GM19025 (cell line): Measurements from ENCODE around the gene ISG20.

Experiments
- ATAC-seq: cut with Tn5 transposase; IDR thresholded peaks from one replicate; pipeline ENCODE4 v1.9.1; 2021; ENCODE audit warnings: mild to moderate bottlenecking, low read depth, moderate library complexity; ENCODE audit not compliant: unreplicated experiment

The ISG20 gene

DNA sequence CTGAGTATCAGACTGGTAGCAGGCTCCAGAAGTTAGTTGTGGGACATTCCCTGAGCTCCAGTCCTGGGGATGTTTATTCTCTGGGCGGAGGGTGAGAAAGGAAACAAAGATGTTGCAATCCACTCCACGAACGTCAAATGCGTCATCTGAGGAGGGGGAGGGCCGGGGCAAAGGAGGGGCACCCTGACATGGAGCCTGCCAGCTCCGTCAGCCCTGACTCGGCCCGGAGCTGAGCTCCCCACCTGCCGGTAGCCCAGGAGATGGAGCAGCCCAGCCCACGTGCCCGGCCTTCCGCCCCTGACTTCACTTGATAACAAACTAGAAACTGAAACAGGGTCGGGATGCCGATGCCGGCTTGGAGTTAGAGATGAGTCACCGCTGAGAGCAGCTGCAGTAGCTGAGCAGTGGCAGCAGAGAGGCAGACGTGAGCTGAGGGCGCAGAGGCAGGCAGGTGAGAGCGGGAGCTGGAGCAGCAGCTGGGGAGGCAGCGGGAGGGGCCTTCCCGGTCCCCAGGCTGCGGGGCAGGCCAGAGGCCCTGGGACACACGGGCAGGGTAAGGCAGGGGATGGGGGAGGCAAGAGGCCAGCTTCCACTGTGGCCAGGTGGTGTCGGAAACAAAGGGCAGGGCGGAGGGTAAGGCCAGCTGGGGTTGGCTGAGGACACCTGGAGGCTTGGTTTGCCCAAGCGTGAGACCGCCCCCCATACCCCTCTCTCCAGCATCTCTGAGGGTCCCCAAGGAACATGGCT is at the start of gene ISG20:
TSS of gene ISG20 (plus strand) at position 391 of the 747 bp plus-strand sequence. CDS start at position 742, 351 bp downstream.
- ATAC-seq, result peak; percentile 67

DNA sequence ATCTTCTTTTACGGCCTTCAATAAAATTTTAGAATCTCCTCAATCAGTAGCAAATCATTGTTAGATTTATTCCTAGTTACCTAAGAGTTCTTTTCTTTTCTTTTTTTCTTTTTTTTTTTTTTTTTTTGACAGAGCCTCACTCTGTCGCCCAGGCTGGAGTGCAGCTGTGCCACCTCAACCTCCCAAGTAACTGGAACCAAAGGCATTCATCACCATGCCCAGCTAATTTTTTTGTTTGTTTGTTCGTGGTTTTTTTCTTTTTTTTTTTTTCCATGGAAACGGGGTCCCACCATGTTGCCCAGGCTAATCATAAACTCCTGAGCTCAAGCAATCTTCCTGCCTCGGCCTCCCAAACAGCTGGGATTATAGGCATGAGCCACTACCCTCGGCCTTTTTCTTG is 48.1 kb upstream of the ISG20 start:
- no peak for ATAC-seq

DNA sequence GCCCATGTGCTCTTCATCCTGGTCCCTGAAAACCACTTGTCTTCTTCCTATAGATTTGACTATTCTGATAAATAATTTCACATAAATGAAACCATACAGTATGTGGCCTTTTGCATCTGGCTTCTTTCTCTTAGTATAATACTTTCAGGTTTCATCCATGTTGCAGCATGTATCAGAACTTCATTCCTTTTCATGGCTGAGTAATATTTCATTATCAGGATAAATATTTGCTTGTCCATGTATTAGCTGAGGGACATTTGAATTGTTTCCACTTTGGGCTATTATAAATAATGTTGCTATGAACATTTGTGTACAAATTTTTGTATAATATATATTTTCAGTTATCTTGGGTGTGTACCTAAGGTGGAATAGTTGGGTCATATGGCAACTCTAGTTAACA is 47.4 kb upstream of the ISG20 start:
- no peak for ATAC-seq

DNA sequence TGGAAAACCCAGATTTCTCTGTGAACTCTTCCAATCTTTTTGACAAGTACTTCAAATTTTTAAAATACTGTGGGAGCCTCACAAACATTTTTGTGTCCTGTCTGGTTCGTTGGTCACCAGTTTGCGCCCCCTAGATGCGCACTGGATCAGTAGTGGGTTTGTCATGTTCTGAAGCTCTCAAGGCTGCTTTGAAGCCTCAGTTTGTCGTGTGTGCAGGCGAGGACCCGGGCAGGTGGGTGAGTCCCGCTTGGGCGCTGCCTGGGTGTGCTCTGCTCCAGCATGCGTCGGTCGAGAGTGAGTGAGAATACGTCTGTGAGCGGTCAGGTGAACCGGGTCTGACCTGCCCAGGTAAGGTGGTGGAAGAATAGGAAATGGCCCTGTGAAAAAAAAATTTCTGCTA is 34.9 kb upstream of the ISG20 start:
- no peak for ATAC-seq

DNA sequence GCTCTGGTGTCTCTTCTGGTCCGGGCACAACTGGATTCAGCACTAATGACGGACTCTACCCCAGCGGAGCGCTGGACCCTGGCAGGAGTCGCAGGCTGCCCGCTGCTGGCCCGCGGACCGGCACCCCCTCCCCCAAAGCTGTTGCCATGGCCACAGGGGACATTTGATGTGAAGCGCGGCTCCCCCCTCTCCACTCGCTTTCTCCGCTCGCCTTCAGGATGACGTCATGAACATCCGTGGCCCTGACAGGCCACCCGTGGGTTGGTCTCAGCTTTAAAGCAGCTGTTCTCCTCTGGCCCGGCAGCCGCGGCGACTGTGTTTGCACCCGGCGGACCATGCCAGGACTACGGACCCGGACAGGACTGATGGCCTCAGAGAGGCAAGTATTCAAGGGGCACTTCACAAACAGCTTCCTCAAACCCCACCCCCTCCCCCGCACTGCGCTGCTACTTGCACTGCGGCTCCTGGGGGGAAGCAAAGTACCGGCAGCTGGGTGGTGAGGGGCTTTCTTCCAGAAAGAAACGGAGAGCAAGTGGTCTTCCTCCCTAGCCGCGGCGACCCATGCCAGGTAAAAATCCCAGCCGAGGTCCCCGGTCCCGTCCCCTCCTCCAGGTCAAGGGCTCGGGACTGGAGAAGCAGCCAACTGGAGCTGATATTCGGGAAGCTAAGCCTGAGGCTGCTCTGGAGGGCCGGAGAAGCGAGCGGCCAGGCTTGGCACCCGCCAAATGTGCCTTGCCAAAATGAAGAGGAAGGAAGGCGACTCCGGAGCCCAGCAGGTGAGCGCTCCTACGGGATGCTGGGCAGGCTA is 34.2 kb upstream of the ISG20 start:
- ATAC-seq, result no peak

DNA sequence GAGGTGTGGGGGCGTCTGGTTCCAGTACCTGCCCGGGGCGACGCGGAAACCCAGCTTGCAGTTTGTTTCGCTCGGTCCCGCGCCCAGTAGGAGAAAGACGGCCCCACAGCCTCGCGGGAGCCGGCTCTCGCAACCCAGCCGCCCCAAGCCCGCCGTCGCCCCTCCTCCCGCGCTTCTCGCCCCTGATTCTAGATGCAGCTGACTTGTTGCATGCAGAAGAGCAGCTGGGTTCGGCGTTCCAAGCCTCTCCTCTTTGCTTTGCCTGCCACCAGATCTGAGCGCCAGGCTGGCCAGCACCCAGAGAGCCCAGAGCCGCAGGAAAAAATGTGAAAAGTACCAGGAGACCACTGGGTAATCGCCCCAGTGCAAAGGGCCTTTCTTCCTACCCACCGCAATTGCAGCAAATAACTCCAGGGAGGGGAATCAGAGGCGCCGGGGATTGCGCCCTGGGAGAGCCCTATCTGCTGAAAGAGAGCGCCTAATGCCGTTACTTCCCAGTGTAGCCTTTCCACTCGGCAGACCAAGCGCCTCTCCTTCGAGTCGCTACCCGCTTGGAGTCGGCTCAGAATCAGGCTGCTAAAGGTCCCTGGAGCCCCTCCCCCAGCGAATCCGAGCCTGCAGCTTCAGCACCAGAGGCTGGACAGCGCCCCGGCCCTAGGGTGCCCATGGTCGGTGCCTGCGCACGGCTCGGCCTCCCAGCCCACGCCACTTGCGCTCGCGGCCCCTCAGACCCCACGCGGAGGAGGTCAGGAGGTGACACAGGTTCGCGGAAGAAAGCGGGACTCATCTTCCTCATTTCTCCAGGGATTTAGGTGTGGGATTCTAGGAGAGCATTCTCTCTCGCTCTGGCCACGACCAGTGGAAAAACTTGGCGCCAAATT is 33.4 kb upstream of the ISG20 start:
- no peak for ATAC-seq

DNA sequence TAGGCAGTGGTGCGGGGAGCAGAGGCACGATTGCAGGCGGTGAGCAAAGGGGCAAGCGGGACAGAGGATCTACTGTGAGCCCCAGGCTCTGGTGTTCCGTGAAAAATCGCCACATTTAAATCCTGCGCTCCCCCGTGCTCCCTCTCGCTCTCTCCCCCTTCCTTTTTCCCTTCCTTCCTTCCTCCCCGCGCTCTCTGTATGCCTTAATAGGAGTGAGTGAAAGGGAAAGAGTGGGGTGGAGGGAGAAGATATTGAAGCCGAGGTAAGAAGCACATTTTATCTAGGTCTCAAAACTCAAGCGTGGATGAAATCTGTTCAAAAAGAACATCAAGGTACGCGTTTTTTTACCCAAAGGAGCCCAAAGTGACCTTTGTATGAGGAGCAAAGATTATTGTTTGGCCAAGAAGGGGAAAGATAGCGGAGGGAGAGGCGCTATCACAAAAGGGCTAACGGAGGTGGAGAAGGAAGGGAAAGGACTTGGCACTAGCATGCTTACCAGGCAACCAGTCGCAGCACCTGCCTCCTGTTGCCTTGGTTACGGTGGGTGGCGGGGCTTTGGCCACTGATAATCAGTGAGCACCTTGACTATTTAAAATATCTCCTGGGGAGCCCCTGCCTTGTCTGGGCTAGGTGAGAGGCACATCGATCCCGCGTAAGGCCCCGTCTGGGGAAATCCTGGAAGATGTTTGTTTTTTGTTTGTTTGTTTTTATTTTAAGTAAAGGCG is 32.6 kb upstream of the ISG20 start:
- ATAC-seq, result no peak

DNA sequence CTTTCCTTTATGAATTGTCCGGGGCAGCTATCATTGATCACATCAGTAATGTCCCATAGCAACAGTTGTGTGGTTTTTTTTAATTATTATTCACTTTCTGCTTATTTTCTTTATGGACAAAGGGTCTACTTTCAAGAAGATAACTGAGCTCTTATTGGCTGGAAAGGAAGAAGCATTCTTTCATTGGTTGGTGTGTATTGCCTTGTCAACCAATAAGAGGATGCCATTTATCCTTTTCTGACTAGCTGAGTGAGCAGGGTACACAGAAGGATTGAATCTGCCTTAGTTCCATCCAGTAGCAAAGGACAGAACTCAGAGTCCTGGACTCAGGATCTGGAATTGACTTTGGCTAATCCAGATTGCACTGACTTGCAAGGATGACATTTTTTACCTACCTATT is 30.9 kb upstream of the ISG20 start:
- ATAC-seq, result no peak

DNA sequence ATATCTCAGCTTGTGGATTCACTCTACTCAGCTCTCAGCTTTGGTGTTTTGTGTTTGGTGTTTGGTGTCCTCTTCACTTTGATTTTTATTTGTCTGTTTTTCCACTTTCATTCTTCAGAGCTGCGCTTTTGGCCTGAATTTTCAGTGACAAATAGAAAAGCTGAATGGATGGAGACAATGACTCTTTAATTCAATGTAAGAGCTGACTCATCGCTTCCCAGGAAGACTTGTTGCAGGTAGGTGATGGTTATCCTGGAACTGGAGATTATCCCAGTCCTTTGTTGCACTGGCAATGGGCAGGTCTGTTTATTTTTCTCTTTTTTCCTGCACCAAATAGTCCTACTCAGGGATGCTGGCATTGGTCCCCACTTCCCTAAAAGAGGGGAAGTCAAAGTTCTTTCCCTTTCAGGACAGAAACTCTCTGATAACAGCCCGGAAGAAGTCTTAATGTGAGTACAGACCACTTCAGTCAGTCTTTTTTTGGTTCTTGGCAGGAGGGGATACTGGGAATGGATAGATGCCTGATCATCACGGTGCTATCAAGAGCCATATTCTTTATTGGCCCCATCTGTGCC is 30.1 kb upstream of the ISG20 start:
- no peak for ATAC-seq

DNA sequence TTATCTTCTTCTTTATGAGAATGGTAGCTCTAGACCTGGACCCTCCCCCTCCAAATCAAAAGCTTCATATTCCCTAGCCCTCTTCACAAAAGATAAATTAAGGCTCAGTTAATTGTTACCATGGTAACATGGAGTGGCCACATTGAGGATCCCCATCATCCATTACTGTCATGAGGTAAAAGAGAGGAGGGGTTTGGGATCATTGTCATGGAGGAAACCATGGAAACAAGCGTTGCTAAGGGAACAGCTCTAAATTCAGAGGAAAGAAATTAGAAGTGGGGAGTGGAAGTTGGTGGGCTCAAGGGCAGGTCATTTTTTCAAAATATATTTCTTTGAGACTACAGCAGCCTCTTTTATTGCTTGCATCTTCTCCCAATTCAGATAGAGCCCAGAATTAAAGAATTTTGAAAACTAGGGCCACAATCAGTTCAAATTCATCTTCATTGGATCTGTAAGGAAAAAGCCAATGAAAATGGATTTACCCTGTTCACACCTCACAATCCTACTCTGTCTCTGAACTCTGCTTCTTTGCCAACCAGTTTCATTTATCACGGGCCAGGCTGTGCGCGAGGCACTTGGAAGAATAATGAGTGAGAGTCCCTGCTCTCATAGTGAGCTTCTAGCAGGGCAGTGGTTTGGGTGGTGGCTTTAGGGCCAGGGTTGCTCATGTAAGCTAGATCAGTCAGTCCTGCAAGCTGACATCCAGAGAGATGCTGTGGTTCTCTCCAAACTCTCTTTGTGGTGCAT is 29.3 kb upstream of the ISG20 start:
- no peak for ATAC-seq

DNA sequence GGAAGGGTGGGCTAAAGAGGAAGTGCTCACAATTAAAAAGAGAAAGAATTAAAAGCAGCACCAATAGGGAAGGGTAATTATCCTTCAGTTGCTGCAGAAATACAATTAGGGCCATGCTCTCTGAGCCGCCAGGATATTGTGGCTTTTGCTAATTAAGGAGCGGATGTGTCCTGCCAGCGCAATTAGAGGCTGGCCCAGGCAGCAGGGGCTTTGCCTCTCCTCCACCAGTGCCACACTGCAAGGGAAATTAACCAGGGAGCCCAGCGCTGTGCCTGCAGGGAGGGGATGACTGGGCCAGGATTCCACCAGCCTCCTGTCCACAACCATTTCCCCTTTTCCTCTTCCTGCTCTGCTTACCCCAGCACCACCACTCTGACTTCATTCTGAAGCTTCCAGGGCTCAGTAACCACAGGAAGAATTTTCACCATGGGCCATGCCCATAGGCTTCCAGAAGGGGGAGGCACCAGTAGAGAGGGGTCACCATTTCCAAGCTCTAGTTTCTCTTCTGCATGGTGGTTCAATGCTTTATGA is 28.1 kb upstream of the ISG20 start:
- ATAC-seq, result no peak

DNA sequence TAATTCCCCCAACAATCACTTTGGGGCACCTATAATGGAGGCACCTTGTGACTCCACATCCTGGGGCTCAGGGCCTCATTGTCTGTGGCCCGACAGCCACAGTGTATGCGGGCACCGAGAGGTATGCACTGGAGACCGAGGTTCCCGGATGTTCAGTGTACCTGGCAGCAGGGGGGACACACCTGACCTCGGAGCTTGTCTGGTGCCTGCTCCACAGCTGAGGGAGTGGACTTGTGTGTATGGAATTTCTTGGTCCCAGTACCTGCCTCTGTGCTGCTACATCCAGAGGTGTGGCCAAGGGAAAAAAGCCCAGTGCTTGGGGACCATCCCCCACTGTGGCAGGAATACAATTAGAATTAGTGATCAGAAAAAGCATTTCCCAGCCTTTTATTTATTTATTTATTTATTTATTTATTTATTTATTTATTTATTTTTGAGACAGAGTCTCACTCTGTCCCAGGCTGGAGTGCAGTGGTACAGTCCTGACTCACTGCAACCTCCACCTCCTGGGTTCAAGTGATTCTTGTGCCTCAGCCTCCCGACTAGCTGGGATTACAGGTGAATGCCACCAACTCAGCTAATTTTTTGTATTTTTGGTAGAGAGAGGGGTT is 26.5 kb upstream of the ISG20 start:
- no peak for ATAC-seq

DNA sequence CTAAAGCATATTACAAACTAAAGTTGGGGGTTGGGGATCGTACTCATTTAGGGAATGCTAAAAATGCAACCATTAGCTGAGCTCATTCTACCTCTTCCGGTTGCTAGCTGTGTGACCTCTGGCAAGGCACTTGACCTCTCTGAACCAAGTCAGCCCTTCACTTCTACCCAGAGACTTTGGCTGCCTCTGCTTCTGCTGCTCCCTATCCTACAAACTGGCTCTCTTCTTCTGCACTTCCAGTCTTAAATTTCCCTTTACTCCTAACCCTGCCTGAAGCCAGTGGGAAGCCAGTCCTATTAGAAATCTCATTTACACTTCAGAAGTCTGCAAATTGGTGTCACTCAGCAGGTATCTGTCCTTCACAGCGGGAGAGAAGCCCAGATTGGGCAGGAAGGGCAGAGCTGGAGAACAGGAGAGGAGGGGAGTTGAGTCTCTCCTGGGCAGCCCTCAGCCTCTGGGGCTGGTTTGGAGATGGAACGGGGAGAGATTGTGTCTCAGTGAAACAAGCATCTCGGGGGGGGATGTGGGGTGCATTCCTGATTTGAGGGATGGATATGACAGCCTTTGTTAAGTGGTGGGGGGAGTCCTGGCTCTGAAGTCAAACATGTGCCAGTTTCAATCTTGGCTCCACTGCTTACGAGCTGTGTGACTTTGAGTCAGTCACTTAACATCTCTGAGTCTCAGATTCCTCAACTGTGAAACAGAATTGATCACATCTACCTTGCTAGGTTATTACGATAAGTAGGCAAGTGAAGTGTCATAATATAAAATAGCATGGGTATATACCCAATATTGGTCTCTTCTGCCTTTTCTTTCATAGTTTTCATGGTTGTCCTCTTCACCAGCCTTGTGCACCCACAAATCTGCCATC is 25.5 kb upstream of the ISG20 start:
- ATAC-seq, result no peak

DNA sequence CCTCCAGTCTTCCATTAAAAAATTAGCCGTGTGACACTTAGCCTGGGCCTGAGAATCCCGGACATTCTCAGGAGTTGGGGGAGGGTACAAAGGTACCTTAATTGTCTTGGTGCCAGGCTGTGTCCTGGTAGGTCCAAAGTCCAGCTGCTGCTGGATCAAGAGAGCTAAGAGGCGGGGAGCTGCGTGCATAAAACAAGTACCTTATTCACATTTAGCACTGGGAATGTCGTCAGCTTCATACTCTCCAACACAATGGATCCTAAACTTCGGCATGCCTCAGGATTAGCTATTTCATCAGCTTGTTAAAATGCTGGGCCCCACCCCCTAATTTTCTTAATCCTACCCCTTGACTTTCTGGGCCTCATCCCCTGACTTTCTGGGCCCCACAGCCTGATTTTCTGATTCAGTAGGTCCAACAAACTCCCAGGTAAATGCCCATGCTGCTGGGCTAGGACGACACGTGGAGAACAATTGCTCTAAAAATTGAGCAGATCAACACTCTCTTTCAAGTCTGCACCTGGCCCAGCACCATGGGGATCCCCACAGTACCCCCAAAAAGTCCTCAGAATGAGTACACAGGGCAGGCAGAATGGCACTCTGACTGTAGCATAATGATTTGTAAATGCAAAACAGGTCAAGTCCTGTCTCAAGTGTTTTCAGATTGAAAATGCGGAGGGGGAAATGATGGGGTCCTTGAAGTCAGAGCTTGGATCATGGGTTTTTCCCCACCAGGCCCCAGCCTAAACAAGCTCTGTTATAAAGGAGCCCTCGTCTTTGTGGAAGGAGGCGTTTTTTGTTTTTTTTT is 23.3 kb upstream of the ISG20 start:
- ATAC-seq, result peak; percentile 83

DNA sequence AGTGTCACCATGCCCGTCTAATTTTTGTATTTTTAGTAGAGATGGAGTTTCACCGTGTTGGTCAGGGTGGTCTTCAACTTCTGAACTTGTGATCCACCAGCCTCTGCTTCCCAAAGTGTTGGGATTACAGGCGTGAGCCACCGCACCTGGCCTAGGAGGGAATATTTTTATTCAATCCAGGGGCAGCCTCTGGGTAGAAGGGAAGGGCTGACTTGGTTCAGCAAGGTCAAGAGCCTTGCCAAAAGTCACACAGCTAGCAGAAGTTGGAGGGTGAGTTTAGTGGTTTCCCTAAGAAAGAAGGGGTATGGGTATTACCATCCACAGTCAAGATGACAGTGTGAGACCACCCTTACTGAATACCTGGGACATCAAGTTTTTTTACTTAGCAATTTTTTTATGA is 22.6 kb upstream of the ISG20 start:
- no peak for ATAC-seq

DNA sequence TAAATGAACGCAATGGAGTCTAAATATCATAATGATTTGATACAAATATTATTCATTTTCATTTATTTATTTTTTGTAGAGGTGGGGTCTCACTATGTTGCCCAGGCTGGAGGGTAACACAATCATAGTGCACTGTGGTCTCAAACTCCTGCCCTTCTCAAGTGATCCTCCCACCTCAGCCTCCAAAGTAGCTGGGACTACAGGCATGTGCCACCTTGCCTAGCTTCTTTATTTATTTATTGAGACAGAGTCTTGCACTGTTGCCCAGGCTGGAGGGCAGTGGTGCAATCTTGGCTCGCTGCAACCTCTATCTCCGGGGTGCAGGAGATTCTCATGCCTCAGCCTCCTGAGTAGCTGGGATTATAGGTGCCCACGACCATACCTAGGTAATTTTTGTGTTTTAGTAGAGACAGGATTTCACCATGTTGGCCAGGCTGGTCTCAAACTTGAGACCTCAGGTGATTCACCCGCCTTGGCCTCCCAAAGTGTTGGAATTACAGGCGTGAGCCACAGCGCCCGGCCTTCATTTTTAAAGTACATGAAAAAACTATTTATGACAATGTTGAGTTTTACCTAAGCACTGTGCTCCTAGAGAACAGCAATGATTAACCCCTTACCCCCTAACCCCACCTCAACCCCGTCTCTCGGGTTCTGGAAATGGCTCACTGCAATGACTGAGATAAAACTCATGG is 21.6 kb upstream of the ISG20 start:
- no peak for ATAC-seq
